AG09319 (cell line): Measurements from ENCODE around the gene PSMB1.
A peak's percentile ranks its signal among the peaks of the same experiment; 100 is the strongest.

Experiments
- DNase-seq: peaks from one replicate; pipeline ENCODE4 v3.0.0-alpha.2; 2010; ENCODE audit warnings: low read depth; ENCODE audit errors: extremely low read depth
- TF ChIP-seq, protein P1 (sequence below): IDR thresholded peaks from 2 replicates; pipeline ENCODE4 v1.5.1; 2011; ENCODE audit warnings: low read depth, mild to moderate bottlenecking, inconsistent platforms, low read length, moderate library complexity

The PSMB1 gene

DNA sequence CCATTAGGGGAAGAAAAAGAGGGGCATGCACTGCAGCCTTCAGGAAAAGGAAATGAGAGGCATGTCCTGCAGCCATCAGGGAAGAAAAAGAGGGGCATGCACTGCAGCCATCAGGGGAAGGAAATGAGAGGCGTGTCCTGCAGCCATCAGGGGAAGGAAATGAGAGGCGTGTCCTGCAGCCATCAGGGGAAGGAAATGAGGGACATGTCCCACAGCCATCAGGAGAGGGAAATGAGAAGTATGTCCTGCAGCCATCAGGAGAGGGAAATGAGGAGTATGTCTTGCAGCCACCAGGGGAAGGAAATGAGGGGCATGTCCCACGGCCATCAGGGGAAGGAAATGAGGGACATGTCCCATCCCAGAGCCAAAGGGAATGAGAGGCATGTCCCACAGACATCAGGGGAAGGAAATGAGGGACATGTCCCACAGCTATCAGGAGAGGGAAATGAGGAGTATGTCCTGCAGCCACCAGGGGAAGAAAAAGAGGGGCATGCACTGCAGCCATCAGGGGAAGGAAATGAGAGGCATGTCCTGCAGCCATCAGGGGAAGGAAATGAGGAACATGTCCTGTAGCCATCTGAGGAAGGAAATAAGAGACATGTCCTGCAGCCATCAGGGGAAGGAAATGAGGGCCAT is 52.0 kb downstream of the PSMB1 start:
- TF ChIP-seq, protein P1, sequence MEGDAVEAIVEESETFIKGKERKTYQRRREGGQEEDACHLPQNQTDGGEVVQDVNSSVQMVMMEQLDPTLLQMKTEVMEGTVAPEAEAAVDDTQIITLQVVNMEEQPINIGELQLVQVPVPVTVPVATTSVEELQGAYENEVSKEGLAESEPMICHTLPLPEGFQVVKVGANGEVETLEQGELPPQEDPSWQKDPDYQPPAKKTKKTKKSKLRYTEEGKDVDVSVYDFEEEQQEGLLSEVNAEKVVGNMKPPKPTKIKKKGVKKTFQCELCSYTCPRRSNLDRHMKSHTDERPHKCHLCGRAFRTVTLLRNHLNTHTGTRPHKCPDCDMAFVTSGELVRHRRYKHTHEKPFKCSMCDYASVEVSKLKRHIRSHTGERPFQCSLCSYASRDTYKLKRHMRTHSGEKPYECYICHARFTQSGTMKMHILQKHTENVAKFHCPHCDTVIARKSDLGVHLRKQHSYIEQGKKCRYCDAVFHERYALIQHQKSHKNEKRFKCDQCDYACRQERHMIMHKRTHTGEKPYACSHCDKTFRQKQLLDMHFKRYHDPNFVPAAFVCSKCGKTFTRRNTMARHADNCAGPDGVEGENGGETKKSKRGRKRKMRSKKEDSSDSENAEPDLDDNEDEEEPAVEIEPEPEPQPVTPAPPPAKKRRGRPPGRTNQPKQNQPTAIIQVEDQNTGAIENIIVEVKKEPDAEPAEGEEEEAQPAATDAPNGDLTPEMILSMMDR: no peak
- no peak for DNase-seq

DNA sequence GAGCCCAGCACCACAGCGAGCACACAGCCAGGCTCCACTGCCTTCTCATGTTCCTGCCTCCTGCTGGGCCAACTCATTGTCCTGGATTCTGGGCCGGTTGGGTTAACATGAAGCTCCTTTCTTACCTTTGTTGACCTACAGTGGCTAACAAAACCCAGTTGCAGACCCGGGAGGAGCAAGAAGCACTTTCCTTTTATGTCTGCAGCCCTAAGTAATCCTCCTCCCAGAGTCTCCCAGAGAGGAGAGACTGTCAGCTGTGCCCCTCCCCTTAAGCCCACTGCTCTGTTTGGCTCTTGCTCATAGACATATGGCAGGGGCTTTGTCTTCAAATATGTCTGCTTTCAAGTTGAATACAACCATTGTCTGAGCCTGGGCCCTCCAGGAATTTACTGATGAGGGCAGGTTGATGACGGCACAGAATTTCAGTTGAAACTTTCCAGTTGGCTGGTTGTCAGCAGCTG is 55.2 kb downstream of the PSMB1 start:
- DNase-seq: no peak
- TF ChIP-seq, protein P1: no peak

DNA sequence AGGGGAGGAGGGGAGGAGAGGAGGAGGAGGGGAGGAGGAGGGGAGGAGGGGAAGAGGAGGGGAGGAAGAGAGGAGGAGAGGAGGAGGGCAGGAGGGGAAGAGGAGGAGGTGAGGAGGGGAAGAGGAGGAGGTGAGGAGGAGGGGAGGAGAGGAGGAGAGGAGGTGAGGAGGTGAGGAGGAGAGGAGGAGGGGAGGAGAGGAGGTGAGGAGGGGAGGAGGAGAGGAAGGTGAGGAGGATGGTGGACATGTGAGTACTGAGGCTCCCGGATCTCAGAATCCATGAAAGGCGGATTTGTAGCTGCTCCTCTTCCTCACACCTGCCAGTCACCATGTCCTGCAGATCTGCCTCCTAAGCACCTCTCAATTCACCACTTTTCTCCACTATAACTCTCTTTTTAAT is 59.8 kb downstream of the PSMB1 start:
- no peak for DNase-seq
- TF ChIP-seq, protein P1: no peak

DNA sequence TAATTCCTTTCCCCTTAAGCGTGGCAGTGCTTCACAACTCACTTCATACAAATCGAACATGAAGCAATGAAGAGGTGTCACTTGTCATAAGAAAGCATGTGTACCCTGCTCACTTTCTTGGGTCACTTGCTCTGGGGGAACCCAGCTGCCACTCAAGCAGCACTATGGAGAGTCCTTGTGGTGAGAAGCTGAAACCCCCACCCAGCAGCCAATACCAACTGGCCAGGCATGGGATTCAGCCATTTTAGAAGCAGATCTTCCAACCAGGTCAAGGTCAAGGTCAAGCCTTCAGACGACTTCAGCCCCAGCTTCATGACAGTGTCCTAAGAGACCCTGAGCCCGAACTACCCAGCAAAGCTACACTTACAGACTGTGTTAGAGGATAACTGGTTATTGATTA is 62.8 kb downstream of the PSMB1 start:
- no peak for DNase-seq

DNA sequence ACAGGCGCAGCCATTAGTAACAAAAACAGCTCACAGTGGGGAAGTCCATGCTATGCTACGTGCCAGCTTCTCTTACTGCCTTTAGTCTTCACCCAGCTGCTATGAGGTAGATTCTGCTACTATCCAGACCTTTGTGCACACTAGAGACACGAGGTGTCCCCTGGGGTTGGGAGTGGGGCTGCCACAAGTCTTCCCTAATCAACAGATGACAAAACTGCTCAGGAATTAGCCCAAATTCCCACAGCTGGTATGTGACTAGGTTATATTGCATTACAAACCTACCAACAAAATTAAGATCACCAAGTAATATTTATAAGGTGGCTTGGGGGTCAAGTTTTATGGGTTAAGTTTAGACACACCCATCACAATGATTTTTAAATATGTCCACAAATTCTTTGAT is 63.3 kb downstream of the PSMB1 start:
- no peak for DNase-seq
- TF ChIP-seq, protein P1: no peak

More for the DNA sequence above, 62.8 kb downstream of the PSMB1 start:
- TF ChIP-seq, protein P1: no peak

DNA sequence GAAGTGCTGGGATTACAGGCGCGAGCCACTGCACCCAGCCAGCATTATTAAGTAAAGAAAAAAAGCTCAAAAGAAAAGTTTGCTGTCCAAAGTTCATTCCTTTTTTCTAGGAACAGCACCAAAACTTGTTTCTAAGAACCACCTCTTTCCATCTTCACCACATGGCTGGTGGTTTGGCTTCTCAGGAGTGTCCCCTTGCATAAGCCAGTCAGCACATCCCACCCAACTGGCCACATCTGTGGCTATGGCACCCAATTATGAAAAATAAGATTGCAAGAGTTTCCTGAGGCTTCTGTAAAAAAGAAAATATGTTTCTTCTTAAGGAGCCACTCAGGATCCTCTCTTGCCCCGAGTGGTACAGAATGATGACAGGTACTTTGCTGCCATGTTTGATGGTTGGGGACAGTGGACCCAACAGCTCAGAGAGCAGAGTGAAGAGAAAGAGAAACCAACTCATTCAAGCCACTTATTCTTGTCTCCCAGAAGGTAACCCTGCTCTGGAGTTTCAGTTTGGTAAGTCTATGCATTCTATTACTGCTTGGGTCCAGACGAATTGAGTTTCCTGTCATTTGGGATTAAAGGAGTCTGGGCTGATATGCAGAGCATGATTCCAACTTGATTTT is 65.3 kb downstream of the PSMB1 start:
- no peak for DNase-seq
- TF ChIP-seq, protein P1: no peak

DNA sequence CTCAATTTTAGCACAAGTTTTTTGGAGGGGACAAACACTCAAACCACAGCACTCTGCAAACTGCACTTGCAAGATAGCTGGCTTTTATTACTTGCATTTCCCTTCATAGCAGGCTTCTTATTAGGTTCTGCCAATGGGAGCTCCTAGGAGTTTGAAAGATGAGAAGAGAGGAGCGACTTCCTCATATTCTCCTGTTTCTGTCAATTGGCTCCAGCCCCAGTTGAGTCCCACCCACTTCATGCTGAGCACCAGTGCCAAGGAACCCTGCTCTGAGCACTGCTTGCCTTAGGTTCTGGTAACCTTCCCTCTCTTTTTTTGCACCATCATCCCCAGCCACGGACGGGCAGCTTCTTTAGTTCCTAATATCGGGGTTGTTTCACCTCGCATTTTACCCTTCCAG is 67.9 kb downstream of the PSMB1 start:
- DNase-seq: peak; percentile 25
- TF ChIP-seq, protein P1: no peak
